SK-N-SH treated with all-trans-retinoic acid at 6 μM for 48 hours (cell line): ENCODE results near the gene IL4I1.

Source experiments
- ARNTL ChIP-seq: fragments of 450-650 bp; formaldehyde crosslinking; IDR thresholded peaks from 2 replicates; pipeline ENCODE4 v1.5.0; 2020; ENCODE audit warnings: low read depth, mild to moderate bottlenecking, moderate library complexity, borderline replicate concordance
- BACH2 ChIP-seq: fragments of 250-450 bp; sonication (Bioruptor Pico); IDR thresholded peaks from 2 replicates; pipeline ENCODE4 v1.9.0; 2021; ENCODE audit warnings: mild to moderate bottlenecking, borderline replicate concordance
- ESRRG ChIP-seq: fragments of 250-450 bp; sonication (Bioruptor Pico); IDR thresholded peaks from 2 replicates; pipeline ENCODE4 v1.6.1; 2021; ENCODE audit warnings: mild to moderate bottlenecking
- PATZ1 ChIP-seq: fragments of 250-450 bp; sonication (Bioruptor Pico); IDR thresholded peaks from 2 replicates; pipeline ENCODE4 v1.8.0; 2020; ENCODE audit warnings: mild to moderate bottlenecking, moderate library complexity, borderline replicate concordance
- PPARA ChIP-seq: fragments of 250-450 bp; sonication (Bioruptor Pico); IDR thresholded peaks from 2 replicates; pipeline ENCODE4 v1.5.0; 2020; ENCODE audit warnings: mild to moderate bottlenecking, borderline replicate concordance
- ZC3H10 ChIP-seq: fragments of 250-450 bp; sonication (Bioruptor Pico); IDR thresholded peaks from 2 replicates; pipeline ENCODE4 v1.5.1; 2021; ENCODE audit warnings: mild to moderate bottlenecking, moderate library complexity
- ZFP3 ChIP-seq: fragments of 250-450 bp; sonication (Bioruptor Pico); IDR thresholded peaks from 2 replicates; pipeline ENCODE4 v1.5.0; 2020; ENCODE audit warnings: mild to moderate bottlenecking, moderate library complexity
- ZNF8 ChIP-seq: fragments of 450-650 bp; formaldehyde crosslinking; IDR thresholded peaks from 2 replicates; pipeline ENCODE4 v1.5.0; 2020; ENCODE audit warnings: mild to moderate bottlenecking, moderate library complexity

GRCh38 chr19:49883094-49883493, 13.6 kb downstream of the IL4I1 start:
- TF ChIP-seq PATZ1 (no peak), PPARA (CRISPR knock-in tag) (no peak), ZFP3 (CRISPR knock-in tag) (no peak), BACH2 (CRISPR knock-in tag) (no peak), ZNF8 (CRISPR knock-in tag) (no peak), ZC3H10 (CRISPR knock-in tag) (no peak), ARNTL (no peak), ESRRG (CRISPR knock-in tag) (no peak)
